Tibial nerve (tissue), 4 donors: ENCODE measurements around the gene DMXL1.

Source experiments
- CTCF ChIP-seq, 5 experiments: fragments of 200-600 bp in 3 of 5; fragments of 450-650 bp in 2 of 5; sonication (generic) in 3 of 5; IDR thresholded peaks; one replicate each; pipeline ENCODE4 v1.5.1; 2016 to 2019; ENCODE audit warnings: antibody characterized with exemption in 5 of 5, mild to moderate bottlenecking in 3 of 5, moderate library complexity in 2 of 5
- EP300 ChIP-seq, 2 donors: sonication (generic); formaldehyde crosslinking; IDR thresholded peaks; one replicate each; pipeline ENCODE4 v1.6.1; 2017; ENCODE audit warnings: antibody characterized with exemption in 2 of 2, mild to moderate bottlenecking in 1 of 2
- POLR2A ChIP-seq, 2 donors: fragments of 450-650 bp; IDR thresholded peaks; one replicate each; pipeline ENCODE4 v1.6.1; 2017; ENCODE audit warnings: antibody characterized with exemption in 2 of 2, mild to moderate bottlenecking in 2 of 2, moderate library complexity in 2 of 2

GRCh38 chr5:119286511-119287488 is 215.9 kb downstream of the DMXL1 start:
- no peak for TF ChIP-seq CTCF (IDR thresholded peaks at IDR 0.05)
- TF ChIP-seq EP300 (IDR thresholded peaks at IDR 0.05): no peak
- TF ChIP-seq POLR2A (IDR thresholded peaks at IDR 0.05): no peak
